Vagina (tissue), 2 donors: Measurements from ENCODE around the gene LPAR1.

ENCODE experiments used
- POLR2A ChIP-seq, 2 donors: fragments of 450-650 bp; IDR thresholded peaks; one replicate each; pipeline ENCODE4 v1.6.1; 2017; ENCODE audit warnings: antibody characterized with exemption in 2 of 2, mild to moderate bottlenecking in 2 of 2, moderate library complexity in 2 of 2
- POLR2AphosphoS5 ChIP-seq, 2 donors: sonication (generic); formaldehyde crosslinking; IDR thresholded peaks; one replicate each; pipeline ENCODE4 v1.9.0; 2017; ENCODE audit warnings: antibody characterized with exemption in 2 of 2, mild to moderate bottlenecking in 2 of 2, low read depth in 1 of 2; ENCODE audit not compliant: insufficient read depth in 1 of 2
- TF ChIP-seq, protein P1 (sequence below), 3 experiments: fragments of 450-650 bp in 2 of 3; fragments of 200-600 bp in 1 of 3; sonication (generic) in 1 of 3; IDR thresholded peaks; one replicate each; pipeline ENCODE4 v1.5.1; 2017 to 2019; ENCODE audit warnings: antibody characterized with exemption in 3 of 3, mild to moderate bottlenecking in 2 of 3, moderate library complexity in 2 of 3

GRCh38 chr9:110994771-110995241, 43.5 kb downstream of the LPAR1 start:
- TF ChIP-seq, protein P1, sequence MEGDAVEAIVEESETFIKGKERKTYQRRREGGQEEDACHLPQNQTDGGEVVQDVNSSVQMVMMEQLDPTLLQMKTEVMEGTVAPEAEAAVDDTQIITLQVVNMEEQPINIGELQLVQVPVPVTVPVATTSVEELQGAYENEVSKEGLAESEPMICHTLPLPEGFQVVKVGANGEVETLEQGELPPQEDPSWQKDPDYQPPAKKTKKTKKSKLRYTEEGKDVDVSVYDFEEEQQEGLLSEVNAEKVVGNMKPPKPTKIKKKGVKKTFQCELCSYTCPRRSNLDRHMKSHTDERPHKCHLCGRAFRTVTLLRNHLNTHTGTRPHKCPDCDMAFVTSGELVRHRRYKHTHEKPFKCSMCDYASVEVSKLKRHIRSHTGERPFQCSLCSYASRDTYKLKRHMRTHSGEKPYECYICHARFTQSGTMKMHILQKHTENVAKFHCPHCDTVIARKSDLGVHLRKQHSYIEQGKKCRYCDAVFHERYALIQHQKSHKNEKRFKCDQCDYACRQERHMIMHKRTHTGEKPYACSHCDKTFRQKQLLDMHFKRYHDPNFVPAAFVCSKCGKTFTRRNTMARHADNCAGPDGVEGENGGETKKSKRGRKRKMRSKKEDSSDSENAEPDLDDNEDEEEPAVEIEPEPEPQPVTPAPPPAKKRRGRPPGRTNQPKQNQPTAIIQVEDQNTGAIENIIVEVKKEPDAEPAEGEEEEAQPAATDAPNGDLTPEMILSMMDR (IDR thresholded peaks at IDR 0.05): no peak
- TF ChIP-seq POLR2AphosphoS5 (IDR thresholded peaks at IDR 0.05; ENCODE audit: insufficient read depth in 1 of 2, low read depth in 1 of 2): no peak
- TF ChIP-seq POLR2A (IDR thresholded peaks at IDR 0.05): no peak
